Fibroblast of gingiva (primary cell): ENCODE results near the gene ZNF839.
"Not testable (repeated sequence)": the region's sequence is repeated elsewhere in the genome, so short reads cannot be mapped to it uniquely, and the experiment has no call there.

Source experiments
- DNase-seq: peaks from one replicate; pipeline ENCODE4 v3.0.0-alpha.2; 2011; ENCODE audit warnings: low read depth

ZNF839 gene

DNA sequence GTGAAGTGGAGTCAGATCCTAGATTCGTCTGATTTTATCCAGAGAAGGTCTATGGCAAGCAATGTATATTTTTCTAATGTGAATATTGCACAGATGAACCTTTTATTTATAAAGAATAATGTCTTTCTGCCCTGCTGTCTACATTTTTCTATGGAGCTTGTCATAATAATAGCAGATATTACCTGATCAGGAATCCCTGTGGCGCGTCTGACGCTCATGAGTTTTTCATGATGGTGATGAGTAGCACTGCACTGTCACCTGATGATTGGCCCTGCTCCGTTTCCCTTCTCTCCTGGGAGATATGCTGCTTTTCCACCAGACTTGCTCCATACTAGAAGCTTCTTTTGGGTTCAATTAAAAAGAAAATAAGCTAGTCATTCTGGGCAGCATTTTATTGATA, 22.7 kb downstream of the ZNF839 start:
- no peak for DNase-seq

- DNase-seq: no peak
Measured at GRCh38 chr14:102344084-102344483, 24.5 kb downstream of the ZNF839 start.

- DNase-seq: no peak
Measured at GRCh38 chr14:102344485-102344884, 24.9 kb downstream of the ZNF839 start.

DNA sequence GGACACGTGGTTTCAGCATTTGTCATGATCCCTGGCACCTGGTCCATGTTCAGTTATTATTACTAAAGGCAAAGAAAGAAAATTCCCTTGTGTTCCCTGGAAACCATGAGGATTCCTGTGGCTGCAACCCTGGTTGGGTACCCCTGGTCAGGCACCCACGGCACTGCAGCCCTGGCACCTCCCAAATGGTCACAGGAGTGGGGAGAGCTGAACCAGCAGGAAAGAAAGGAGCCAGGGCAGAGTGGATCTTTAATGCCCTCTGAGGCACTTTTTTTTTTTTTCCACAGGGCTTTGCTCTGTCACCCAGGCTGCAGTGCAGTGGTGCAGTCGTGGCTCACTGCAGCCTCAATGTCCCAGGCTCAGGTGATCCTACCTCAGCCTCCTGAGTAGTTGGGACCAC, 25.7 kb downstream of the ZNF839 start:
- no peak for DNase-seq

- DNase-seq: no peak
Measured at GRCh38 chr14:102346645-102347044, 27.1 kb downstream of the ZNF839 start.

- no peak for DNase-seq
Measured at GRCh38 chr14:102348376-102348775, 28.8 kb downstream of the ZNF839 start.

DNA sequence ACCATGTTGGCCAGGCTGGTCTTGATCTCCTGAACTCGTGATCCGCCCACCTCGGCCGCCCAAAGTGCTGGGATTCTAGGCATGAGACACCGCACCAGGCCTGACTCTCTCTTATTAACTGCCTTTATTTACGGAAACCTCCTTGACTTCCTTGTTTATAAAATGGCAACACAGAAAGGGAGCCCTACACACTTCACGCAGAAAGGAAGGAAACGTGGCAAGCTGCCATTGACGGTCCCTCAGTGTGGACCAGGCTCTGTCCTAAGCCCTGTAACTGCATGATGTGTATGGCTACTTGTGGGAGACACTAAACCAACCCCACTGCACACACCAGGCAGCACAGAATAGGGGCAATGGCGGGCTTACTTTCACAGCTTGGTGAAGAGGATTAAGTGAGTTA, 31.5 kb downstream of the ZNF839 start:
- DNase-seq: no peak

- not testable (repeated sequence) for DNase-seq
Measured at GRCh38 chr14:102351593-102351992, 32.0 kb downstream of the ZNF839 start.

GRCh38 chr14:102352213-102352612, 32.7 kb downstream of the ZNF839 start:
- DNase-seq: no peak

DNA sequence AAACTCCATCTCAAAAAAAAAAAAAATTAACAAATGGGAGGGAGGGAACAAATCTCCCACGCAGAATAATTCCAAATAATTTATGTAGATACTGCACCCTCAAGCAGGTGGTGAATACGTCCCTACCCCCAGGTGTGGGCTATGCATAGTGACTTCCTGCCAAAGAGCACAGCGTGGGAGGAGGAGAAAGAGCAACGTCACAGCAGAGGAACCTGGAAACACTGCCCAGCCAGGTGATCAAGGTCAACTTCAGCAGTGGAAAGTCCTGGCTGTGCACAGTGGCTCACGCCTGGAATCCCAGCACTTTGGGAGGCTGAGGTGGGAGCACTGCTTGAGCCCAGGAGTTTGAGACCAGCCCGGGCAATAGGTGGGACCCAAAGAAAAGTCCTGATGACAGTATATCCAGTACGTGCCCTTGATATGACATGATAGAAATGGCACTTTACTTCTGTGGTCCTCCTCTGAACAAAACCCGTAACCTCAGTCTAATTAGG, 33.6 kb downstream of the ZNF839 start:
- no peak for DNase-seq

DNA sequence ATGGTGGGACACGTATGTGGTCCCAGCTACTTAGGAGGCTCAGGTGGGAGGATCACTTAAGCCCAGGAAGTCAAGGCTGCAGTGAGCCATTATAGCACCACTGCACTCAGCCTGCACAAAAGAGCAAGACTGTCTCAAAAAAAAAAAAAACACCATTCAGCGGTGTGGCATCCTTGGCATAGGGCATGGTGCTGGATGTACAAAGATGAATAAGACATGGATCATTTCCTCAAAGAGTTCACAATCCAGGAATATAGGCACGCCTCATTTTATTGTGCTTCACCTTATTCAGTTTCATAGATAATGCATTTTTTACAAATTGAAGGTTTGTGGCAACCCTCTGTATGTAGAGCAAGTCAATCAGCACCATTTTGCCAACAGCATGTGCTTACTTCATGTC, 36.7 kb downstream of the ZNF839 start:
- DNase-seq: no peak

DNA sequence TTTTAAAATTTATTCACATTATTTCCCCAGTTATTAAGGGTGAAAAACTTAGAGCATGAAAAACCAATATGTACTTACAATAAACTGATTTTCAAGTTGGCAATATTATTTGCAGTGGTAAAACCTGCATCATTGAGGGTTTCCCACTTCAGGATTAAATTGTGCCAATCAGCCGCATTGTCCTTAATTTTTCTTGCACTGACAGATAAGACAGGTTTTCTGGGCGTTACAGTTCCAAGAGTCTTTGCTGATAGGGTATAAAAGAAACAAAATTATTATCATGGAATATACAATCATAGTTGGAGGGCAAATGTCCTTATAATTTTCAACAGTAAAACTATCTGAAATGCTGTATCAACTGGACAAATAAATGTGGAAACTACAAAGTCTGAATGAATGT, 39.8 kb downstream of the ZNF839 start:
- no peak for DNase-seq

GRCh38 chr14:102360388-102360787, 40.8 kb downstream of the ZNF839 start:
- no peak for DNase-seq

DNA sequence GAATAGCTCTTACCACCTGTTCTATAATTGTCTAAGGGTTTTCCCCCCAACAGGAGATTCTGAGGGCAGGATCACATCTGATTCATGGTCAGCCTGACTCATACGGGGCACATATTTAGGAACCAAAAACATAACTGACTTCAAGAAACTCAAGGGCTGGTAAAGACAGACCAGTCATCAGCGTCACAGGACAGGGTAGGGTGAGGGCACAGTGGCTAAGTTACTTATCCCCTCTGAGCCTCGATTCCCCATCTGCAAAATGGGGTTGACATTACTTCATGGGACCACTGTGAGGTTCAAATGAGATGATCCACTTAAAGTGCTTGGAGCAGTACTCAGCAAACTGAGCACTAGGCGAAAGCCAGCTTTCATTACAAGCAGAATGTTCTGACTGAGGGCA, 42.5 kb downstream of the ZNF839 start:
- DNase-seq: no peak

DNA sequence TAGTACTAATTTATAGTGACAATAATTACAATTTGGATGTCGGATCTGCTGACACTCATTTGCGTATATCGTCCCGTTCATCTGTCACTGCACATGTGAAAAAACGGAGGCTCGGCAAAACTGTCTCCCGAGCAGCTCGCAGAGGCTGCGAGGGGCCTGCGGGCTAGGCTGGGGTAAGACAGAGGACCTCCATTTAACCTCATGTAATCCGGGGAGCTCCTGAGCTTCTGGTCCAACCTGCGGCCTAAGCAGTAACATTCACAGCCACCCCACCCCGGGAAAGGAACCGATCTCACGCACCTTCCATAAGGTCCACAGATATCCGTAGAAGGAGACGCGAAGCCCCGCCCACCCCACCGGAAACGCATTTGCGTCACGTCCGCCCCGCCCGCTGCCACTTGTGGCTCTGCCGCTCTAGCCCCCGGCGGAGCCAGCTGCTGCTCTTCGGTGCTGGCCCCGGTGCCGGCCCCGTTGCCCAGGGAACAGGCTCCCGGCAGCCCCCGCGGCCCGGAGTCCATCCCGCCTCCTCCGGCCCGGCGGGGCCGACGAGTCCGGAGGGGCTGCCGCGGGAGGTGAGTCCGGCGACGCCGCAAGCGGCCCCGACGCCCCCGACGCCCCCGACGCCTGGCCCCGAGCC, 43.1 kb downstream of the ZNF839 start, which contains the start of the genes CINP and TECPR2:
Gene CINP, minus strand, starts transcription at position 346 of the 637 bp plus-strand sequence. Its CDS starts 39 bp downstream, at position 307.
Gene TECPR2, plus strand, starts transcription at position 397 of the 637 bp plus-strand sequence. CDS start 13,781 bp downstream, outside the sequence.
- DNase-seq: peak; percentile 96

DNA sequence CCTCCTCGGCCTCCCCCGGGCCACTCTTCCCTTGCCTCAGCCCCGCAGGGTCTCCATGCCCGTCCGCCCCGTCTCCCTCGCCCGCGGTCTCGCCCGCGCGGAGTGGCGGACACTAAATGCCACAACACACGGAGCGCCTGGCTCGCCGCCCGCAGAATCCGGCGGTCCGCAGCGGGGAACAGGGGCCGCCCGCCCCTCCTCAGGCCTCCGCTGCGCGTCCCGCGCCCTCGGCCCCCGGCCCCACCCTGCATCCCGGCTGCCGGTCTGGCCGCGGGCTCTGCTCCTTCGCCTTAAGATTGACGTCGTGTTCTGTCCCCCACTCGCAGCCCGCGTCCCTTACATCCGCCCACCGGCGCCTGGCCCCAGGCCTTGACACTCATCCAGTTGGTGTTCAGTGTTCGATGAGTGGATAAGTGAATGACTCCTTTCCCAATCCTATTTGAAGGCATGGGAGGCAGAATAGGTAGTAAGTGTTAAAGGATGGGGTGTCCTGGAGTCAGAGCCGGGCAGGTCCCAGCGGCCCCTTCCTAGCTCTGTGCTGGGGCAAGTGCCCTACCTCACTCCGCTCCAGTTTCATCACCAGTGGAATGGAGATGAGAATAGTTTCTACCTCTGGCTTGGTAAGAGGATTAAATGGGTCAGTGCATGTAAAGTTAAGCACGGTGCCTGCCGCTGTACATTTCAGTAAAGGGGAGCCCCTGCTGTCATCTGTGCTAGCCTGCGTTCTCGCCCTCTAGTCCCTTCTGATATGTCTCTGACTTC, 43.8 kb downstream of the ZNF839 start:
- DNase-seq: peak; percentile 27

GRCh38 chr14:102370305-102370809, 50.8 kb downstream of the ZNF839 start:
- DNase-seq: no peak

DNA sequence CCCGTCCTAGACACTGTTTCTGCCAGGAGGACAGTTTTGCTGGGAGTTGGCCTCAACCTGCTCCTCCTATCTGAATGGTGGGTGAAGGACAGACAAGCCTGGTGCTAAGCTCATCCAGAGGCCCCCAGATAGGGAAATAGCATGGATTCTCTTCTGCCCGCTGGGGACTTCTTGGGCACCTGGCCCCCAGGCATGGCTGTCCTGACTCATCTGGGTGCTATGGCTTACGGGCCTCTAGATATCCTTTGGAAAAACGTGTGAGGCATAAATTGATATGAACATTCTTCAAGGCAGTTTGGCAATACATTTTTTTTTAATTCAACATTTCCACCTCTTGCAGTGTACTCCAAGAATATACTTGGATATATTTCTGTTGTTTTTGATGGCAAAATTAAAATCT, 51.8 kb downstream of the ZNF839 start:
- no peak for DNase-seq

- DNase-seq: no peak
Measured at GRCh38 chr14:102373110-102373509, 53.6 kb downstream of the ZNF839 start.

GRCh38 chr14:102374264-102374663, 54.7 kb downstream of the ZNF839 start:
- DNase-seq: no peak

DNA sequence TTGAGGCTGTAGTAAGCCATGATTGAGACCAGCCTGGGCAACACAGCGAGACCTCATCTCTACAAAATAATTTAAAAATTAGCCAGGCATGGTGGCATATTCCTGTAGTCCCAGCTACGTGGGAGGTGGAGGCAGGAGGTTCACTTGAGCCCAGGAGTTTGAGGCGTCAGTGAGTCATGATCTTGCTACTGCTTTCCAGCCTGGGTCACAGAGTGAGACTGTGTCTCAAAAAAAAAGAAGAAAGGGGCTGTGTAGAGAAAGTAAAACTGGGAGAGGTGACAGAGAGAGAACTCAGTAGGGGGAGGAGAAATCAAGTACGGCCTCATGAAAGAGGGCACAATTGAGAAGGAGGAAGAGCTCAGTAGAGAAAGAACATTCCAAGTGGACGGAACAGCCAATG, 55.6 kb downstream of the ZNF839 start:
- DNase-seq: no peak

DNA sequence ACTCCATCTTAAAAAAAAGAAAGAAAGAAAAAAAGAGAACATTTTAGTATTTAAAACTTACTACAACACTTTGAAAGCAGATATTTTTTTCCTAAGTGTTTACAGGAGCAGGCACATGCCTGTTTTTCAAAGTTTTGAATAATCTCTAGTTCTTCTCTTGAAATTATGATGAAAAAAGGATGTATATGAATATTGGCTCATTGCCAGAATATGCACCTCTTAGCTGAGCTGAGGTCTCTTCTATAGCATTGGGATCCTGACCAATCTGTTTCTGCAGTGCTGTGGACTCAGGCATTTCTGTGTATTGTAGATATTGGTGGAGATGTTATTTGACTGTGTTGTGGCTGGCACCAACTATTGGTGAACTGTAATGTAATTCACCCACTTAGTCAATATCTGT, 58.1 kb downstream of the ZNF839 start:
- no peak for DNase-seq

DNA sequence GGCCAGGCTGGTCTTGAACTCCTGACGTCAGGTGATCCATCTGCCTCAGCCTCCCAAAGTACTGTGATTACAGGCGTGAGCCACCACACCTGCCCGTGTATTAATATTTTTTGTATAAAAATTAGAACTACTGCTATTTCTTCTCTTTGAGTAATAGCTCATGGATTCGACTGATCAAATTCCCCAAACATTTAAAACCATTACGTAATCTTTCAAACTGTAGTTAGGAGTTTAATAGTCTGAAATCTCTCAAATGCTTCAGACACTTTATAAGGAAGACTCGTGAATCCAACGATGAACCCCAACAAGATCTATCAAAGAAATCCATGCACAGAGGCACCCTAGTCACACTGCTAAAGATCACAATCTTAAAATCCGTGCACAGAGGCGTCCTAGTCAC, 59.3 kb downstream of the ZNF839 start:
- no peak for DNase-seq
